NCI-H524 (cell line): ENCODE measurements around the gene TBC1D21.

Experiments used
- DNase-seq, 2 experiments: peaks; one replicate each; lab custom pipeline; 2025; lab: John Stamatoyannopoulos, UW

TBC1D21 gene

DNA sequence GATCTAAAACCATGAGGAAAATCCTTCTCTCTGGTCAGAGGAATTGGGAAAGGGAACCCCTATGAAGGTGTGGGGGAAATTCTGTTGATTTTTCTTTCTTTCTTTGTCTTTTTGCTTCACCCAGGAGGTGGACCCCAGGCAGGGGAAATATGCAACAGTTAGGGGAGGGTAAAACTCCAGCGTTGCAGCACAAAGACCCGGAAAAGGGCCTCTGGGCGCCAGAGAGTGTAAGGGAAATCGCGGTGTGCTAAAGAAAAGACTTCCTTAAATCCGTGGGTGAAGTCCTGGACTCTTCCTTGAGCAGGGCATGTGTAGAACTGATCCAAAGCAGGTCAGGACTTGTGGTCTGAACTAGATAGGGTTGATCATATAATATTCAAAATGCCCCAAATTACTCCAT lies 11.1 kb upstream of the TBC1D21 start:
- DNase-seq: no peak

DNA sequence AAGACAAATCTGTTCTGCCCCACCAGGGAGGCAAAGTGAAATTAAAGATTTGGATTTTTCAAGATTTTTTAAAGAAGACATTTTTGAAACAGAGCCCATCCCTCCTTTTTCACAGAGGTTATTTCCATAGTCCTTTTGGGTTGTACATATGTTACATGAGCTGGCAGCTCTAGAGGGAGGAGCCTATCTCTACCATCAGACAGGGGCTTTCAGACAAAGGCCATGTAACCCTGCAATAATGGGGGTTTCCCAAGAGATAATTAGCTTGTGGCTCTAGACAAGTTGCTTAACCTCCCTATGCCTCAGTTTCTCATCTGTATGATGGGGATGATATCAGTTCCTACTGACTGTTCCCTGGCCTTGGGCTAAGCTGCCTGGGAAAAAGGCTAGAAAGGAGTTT lies 8.0 kb upstream of the TBC1D21 start:
- no peak for DNase-seq

DNA sequence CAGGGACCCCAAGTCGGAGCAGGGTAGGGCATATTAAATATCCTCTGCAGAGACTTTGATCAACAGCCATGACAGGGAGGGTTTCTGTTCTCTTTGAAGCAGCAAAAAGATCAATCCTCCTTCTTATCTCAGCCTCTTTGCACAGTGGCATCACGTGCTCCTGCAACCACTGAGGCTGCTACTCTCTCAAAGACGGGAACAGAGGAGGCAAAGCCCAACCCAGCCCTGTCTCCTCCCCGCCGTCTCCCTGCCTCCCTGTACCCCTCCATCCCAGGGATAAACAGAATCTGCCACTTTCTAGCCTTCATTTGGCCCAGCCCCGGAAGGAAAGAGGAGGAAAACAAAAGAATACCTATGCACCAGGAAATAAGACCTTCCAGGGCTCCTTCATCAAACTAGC lies 7.5 kb upstream of the TBC1D21 start:
- DNase-seq: no peak

DNA sequence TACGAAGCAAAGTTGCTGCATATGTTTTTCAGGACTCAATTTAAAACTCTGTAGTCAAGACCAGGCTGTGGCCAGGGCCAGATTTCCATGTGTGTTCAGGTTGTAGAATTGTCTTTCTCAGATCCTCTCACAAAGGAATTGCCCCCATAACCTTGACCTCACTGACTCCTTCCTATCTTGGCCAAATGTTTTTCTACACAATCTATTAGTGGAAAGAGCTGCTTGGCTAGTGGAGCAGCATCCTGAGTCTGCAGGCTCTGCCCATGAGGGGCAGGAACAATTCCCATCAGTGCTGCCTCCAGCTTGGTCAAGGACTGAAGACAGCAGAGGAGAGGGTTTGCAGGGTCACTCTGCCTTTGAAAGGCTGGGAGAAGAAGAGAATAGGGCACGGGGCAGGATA lies 6.9 kb upstream of the TBC1D21 start:
- no peak for DNase-seq

DNA sequence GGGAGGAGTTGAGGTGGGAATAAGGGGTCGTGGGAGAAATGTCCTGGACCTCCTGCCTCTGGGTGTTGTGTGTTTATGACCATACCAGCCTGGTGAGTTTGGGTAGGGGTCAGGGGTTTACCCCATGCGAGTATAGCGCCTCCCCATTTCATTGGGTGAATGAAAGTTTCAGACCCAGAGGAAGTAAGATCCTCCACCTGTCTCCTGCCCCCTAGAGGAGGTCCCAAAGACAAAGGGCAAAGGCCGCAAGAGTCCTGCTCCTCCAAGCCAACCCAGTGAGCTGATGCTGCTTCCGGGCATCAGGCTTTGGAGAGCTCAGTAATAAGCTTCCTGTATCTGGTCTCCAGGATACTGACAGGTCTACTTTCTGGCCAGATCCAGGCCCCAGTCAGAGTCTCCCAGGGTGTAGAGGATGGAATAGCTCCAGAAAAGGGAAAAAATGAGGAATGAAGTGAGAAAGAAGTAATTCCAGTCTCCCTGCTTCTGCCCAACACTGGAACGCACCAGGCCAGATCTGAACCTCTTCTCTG lies 6.4 kb upstream of the TBC1D21 start:
- peak in 1 of 2 experiments; percentile 24 for DNase-seq

DNA sequence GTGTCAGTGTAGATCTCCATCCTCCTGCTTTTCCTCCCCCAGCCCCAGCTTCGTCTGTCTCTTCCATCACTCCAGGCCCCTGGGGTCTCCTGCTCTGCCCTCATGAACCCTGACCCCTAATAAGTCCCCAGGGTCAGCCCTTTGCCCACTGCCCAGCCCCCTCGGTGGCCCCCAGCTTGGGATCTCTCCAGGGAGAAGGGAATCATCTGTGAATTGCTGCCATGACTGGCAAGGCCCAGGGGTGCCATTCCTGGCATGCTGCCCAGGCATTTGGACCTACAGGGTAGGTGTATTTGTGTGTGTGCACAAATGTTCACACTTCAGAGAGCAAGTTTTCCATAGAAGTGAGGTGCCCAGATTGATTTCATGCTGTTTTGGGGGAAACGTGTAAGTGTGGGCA lies 5.9 kb upstream of the TBC1D21 start:
- DNase-seq: no peak

DNA sequence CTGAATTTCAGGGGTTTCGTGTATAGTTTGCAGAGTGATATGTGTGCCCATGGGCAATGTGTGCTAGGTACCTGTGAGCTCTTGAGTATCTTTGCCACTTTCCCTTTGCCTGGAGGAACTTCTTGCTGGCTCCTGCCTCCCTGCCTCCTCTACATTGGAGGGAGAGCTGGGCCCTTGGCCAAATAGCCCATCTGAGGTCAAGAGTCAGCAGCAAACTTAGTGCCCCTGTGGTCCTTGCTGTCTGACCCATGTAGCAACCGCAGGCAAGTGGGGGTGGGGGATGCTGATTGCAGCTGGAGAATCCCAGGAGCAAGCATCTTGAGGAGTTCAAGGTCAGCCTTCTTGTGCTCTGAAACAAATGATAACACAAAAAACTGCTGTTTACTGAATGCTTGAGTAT lies 5.4 kb upstream of the TBC1D21 start:
- no peak for DNase-seq

DNA sequence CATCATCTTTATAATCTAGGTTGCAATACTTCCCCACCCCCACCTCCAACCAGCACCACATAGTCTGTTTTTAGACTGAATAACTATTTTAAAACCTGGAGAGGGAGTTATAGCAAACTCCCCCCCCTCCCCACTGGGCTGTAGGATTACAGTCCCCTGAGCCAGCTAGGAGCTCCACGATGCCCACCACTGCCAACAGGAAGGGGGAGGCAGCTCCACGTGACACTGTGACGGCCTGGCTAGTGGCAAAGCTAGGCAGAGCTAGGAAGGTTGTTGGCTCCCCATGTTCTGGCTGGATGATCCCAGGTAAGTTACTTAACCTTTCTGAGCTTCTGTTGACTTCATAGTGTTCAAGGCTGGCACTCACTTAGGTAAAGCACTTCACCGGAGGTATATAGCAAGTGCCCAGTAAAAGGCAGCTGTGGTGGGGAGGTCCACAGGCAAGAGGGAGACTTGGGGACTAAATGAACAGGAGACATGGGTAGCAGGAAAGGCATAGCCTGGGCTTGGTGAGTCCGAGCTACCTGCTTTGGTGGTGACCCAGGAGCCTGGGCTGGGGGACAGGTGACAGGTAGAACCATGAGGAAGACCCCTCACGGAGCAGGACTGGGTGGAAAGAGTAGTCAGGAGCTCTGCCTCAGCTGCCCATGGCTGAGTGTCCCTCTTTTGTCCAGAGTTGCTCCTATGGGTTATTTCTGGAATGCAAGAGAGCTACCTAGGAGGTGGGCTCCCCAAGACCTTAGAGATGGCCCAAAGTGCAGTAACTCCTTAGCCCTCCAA lies 4.0 kb upstream of the TBC1D21 start:
- DNase-seq: no peak

DNA sequence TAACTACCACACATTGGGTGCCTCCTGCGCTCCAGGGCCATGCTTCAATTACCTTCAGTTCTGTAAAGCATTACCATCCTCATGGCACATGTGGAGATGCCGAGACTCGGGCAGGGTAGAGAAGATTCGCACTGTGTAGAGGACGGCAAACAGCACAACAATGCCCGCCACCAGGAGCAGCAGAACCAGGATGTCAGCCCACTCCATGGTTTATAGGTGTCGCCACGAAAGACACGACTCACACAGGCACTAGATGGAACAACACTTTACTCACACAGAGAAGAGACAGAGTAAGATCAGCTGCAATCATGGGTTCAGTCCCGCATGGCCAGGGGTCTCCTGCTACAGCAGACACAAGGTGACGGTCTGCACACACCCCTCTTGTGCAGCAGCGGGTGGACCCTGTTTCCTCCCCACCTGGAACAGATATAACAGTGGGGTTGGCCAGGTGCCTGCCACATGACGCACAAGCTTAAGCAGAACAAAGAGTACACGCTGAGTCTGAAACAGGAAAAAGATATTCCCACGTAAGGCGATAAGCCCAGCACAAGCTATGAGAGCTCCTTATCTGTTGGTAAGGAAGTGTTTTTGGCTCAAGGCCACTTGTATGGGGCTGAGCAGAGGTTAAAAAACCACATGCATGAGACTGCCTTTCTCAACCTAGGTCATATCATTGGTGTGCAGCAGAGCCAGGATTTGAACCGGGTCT lies 2.5 kb upstream of the TBC1D21 start:
- no peak for DNase-seq

DNA sequence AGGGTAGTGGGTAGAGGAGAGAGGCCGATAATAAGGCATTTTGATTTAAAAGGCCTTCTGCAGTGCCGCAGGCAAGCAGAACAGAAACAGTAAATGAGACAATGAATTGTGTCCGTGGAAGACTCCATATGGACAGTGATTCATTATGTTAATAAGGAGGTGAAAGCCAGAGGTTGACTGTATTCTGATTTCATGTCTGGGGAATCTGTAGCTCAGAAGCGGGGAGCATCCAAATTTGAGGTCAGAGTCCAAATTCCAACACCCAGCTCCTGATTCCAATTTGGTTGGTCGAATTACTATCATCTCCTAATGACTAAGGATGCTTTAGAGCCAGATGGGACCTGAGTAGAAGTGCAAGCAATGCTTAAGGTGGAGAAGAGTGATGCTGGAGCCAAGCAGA lies 1.0 kb upstream of the TBC1D21 start:
- DNase-seq: peak in 1 of 2 experiments; percentile 7

DNA sequence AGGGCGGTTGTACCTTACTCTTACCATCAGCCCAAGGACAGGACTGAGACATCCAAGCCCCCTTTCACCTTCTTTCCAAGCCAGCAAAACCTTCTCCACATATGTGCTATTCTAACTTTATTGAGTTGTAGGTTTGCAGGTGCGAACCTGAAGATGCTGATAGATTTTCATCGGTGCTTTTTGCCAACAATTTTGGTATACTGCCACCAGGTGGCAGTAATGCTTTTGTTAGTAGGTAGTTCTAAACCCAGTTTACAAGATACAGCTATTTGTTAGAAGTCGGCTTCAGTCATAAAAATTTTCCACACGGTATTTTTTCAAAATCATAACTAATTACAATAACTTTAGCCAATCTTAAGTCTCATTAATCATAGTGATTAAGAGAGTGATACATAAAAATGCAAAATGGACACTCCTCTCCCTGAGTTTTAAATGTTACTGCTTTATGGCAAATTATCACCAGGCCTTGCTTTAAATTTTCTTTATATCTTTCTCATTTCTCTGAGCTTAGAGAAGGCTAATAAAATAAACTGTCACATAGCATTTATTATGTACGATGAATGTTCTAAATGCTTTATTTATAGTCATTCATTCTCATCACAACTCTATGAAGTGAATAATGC lies 636 bp downstream of the TBC1D21 start:
- peak; percentile 38 to 74 for DNase-seq

DNA sequence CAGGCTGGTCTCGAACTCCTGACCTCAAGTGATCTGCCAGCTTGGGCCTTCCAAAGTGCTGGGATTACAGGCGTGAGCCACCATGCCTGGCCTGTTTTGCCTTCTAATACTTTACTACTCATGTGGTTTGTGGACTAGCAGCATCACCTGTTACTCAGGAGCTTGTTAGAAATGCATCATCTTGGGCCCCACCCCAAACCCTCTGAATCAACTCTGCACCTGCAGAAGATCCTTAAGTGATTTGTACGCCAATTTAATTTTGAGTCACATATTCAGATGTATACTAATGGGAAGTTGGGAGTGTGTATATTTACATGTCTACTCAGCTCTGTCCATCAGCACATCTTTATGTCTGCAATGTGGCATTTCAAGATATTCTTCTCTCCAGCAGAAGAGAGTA lies 6.1 kb downstream of the TBC1D21 start:
- no peak for DNase-seq

DNA sequence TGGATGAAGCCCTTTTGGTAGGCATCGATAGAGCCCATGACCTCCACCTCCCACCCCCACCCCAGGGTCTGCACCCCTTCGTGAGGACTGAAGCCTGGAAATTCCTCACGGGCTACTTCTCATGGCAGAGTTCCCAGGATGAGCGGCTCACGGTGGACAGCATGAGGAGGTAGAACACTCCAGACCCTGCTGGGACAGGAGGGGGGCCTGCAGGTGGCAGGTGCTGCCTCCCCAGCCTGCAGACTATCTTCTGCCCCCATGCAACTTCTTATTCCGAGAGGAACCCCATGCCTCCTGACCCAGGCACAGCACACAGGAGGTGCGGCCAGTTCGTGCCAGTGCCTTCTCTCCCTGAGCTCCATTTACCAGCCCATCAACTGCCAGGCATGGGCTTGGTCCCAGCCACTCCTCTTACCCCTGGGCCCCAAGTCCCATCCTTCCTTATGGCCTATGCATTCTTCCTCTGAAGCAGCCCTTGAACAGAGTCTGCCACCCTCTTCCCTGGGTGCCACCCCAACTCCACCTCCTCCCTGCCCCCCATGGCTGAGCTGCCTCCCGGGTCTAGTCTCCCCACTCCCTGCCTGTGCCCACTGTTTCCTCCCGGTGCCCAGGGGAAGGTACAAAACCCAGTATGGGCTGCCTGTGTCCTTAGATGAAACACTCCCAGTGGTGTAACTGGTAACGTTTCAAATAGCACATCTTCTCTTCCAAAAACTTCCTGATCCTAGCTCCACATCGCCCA lies 8.4 kb downstream of the TBC1D21 start:
- DNase-seq: no peak

DNA sequence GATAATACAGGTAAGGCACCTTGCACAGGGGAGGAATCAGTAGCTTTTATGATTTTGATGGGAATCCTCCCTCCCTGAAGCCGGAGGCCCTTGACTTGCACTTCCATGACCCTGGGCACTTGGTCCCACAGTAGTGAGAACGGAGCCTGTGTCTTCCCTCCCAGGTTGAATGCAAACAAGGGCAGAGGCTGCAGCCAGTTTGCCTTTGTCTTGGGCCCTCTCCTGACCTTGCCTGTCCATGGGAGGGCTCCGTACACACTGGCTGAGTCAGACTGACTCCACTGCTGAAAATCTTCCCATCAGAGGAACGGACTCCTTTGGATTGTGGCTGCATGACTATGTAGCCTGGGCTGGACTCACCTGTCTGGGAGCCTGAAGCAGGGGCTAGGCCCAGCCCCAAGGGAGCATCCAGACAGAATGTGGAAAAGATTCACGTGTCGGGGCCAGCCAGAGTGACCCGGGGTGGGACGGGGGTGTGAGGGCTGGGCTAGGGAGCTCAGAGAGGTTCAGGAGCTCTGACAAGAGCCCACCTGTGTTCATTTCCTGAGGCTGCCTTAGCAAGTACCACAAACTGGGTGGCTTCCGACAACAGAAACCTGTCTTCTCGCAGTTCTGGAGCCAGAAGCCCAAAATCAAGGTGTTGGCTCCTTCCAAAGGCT lies 9.5 kb downstream of the TBC1D21 start:
- DNase-seq: no peak

DNA sequence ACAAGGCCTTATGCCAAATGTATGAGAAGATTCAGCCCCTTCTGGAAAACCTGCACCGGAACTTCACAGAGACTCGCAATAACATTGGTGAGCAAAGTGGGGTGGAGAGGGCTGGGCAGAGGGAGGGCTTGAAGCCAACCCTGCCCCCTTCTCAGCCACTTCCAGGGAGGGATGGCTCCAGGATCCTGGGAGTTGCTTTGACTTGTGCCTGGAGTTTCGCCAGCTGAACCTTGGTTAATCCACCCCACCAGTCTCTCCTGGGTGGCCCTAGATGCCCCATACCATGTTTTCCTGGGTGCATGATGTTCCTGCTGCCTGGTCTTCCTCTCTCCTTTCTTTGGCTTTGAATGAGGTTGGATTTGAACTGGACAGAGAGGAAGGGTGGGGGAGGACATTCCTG lies 10.8 kb downstream of the TBC1D21 start:
- DNase-seq: no peak

DNA sequence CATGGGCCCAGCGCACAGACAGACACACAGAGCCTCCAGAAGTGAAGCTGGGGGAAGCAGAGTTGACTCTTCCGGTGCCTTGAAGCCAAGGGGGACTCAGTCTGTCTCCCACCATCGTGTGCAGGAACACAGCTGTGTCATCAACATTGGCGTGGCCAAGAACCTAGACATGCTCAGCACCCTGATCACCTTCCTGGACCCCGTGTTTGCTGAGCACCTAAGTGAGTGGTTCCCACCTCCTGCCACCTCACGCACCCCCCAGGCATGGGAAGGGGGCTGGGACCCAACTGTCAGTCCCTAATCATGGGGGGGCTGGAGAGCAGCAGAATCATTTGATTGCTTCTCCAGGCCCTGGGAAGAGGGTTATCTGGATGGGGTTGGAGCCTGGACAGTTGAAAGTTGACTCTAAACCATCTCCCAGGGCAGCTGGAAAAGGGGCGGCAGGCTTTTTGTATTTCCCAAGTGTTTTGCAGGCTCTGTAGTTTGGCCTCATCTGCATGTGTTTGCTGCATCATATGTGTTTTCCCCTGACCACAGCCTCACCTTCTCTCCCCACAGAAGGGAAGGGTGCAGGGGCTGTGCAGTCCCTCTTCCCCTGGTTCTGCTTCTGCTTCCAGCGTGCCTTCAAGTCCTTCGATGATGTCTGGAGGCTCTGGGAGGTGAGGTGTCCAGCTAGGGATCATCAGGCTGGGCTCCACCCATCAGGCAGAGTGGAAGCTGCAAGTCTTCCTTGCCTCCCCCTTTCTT lies 12.8 kb downstream of the TBC1D21 start:
- DNase-seq: no peak

DNA sequence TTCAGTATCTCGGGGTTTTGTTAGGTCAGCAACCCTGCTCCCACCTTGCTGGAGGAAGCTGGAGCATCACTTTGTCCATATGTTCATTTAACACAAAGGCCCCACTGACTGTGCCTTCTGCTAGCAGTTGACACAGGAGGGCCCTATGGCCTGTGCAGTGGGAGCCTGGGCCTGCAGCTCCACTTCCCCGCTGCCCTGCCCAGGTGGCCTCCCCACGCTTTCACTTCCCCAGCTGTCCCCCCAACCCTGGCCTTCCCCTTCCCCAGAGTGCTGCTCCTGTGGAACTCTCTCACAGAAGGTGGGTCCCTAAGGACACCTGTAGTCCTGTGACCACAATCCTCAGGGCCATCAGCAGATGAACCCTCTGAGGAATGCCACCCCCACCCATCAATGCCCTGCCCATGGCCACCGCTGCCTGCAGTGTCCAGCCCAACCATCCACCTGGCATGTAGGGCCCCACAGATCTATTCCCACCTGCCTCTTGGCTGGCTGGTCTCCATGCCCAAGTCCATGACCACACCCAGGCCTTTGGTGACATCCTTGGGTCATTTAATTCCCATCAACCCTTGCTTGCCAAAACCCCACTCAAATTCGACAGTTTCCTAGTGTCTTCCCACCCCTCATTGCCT lies 13.5 kb downstream of the TBC1D21 start:
- DNase-seq: no peak

DNA sequence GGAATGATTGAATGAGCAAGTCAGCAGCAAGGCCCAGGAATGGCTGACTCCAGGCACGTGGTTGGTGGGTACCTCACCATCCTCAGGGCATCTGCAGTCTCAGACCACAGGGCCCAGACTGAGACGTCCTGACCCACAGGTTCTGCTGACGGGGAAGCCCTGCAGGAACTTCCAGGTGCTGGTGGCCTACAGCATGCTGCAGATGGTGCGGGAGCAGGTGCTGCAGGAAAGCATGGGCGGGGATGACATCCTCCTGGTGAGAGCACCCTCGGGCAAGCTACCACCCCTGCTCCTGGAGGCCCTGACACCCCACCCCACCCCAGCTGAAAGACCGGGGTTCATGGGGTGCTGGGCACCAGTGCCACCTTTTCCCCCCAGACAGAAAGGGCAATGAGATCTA lies 14.1 kb downstream of the TBC1D21 start:
- no peak for DNase-seq

DNA sequence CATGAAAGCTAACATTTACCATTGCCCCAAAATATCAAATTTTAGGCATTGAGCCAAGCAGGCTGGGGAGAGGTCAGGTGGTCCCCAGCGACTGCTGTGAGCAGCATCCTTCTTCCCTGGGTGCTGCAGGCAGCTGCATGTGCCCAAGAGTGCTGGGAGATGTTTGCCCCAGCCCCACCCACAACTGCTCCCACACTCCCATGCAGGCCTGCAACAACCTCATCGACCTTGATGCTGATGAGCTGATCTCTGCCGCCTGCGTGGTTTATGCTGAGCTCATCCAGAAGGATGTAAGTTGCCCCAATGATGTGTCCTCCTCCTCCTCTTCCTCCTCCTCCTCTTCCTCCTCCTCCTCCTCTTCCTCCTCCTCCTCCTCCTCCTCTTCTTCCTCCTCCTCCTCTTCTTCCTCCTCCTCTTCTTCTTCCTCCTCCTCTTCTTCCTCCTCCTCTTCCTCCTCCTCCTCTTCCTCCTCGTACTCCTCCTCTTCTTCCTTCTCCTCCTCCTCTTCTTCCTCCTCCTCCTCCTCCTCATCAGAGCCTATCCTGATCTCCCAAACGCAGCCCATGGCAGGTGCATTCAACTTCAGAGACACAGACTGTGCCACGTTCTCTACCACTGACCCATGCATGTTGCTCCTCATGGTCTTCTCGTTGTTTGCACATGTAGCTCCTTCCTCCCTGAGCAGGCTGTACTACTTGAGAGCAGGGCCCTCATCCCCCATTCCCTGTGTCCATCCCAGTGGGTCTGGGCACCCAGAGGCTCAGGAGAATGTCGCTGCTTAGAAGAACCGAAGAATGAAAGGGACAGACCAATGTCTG lies 15.1 kb downstream of the TBC1D21 start:
- DNase-seq: no peak
